ENCODE measurements around the gene SLC26A8. TPM values are rescaled to one million over a fixed set of nuclear protein-coding genes. Genes with fewer than 3 reads are reported as not detected.

Gene SLC26A8
- polyA plus RNA-seq, 1 donor from 2014 or later, result not detected

- TF ChIP-seq SMC3 (conservative IDR thresholded peaks at IDR 0.05; ENCODE audit: poor library complexity) (no peak), MXI1 (conservative IDR thresholded peaks at IDR 0.05; ENCODE audit: poor library complexity, severe bottlenecking) (no peak), REST (IDR thresholded peaks at IDR 0.05; ENCODE audit: borderline replicate concordance) (no peak), TAF1 (IDR thresholded peaks at IDR 0.05; ENCODE audit: low read depth) (no peak), EP300 (conservative IDR thresholded peaks at IDR 0.05; ENCODE audit: poor library complexity, severe bottlenecking) (no peak), POLR2AphosphoS5 (IDR thresholded peaks at IDR 0.05) (no peak), CTCF (IDR thresholded peaks at IDR 0.05; ENCODE audit: poor library complexity, severe bottlenecking) (no peak), RAD21 (conservative IDR thresholded peaks at IDR 0.05) (no peak), EZH2 (IDR thresholded peaks at IDR 0.05; ENCODE audit: borderline replicate concordance, insufficient read depth, low read length, poor library complexity, severe bottlenecking) (no peak)
- Histone ChIP-seq H3K27ac (ENCODE audit: low read length) (no peak overlapping the region), H3F3A (ENCODE audit: insufficient read depth, low read length, poor library complexity, severe bottlenecking) (no peaks in the 10 kb centered on the region), H3K4me2 (ENCODE audit: low read length) (no peak overlapping the region), H3K4me3 (ENCODE audit: low read length) (no peak overlapping the region), H3K9me3 (ENCODE audit: low read length) (no peaks in the 10 kb centered on the region), H4K20me1 (ENCODE audit: insufficient read depth) (no peaks in the 10 kb centered on the region), H3K9me2 (ENCODE audit: insufficient read depth, low read length) (no peaks in the 10 kb centered on the region), H3K9ac (ENCODE audit: low read length) (no peak overlapping the region), H3K27me3 (ENCODE audit: insufficient read depth, low read depth, low read length) (no peaks in the 10 kb centered on the region), H3K36me3 (ENCODE audit: insufficient read depth, low read length) (no peaks in the 10 kb centered on the region), H2AFZ (ENCODE audit: low read depth, low read length) (no peak overlapping the region), H3K79me2 (replicated peaks; ENCODE audit: insufficient read depth, low read length) (no peaks in the 10 kb centered on the region)
Measured at GRCh38 chr6:36015666-36016065, 8.8 kb downstream of the SLC26A8 start.

GRCh38 chr6:36000451-36000850 is 24.0 kb downstream of the SLC26A8 start:
- H3K27me3 ChIP-seq (ENCODE audit: insufficient read depth, low read depth, low read length), result no peaks in the 10 kb centered on the region
- no peak overlapping the region for H3K27ac ChIP-seq (ENCODE audit: low read length)
- H2AFZ ChIP-seq (ENCODE audit: low read depth, low read length), result no peak overlapping the region
- no peaks in the 10 kb centered on the region for H3K36me3 ChIP-seq (ENCODE audit: insufficient read depth, low read length)
- no peaks in the 10 kb centered on the region for H3F3A ChIP-seq (ENCODE audit: insufficient read depth, low read length, poor library complexity, severe bottlenecking)
- no peaks in the 10 kb centered on the region for H4K20me1 ChIP-seq (ENCODE audit: insufficient read depth)
- H3K4me2 ChIP-seq (ENCODE audit: low read length), result no peak overlapping the region
- H3K9ac ChIP-seq (ENCODE audit: low read length), result no peak overlapping the region
- no peak for TF ChIP-seq EZH2 (IDR thresholded peaks at IDR 0.05; ENCODE audit: borderline replicate concordance, insufficient read depth, low read length, poor library complexity, severe bottlenecking)
- no peak for TF ChIP-seq SMC3 (conservative IDR thresholded peaks at IDR 0.05; ENCODE audit: poor library complexity)
- no peak for TF ChIP-seq CTCF (IDR thresholded peaks at IDR 0.05; ENCODE audit: poor library complexity, severe bottlenecking)
- no peak for TF ChIP-seq POLR2AphosphoS5 (IDR thresholded peaks at IDR 0.05)
- TF ChIP-seq REST (IDR thresholded peaks at IDR 0.05; ENCODE audit: borderline replicate concordance), result no peak
- no peak for TF ChIP-seq MXI1 (conservative IDR thresholded peaks at IDR 0.05; ENCODE audit: poor library complexity, severe bottlenecking)
- TF ChIP-seq RAD21 (conservative IDR thresholded peaks at IDR 0.05), result no peak
- no peak for TF ChIP-seq EP300 (conservative IDR thresholded peaks at IDR 0.05; ENCODE audit: poor library complexity, severe bottlenecking)
- no peak for TF ChIP-seq TAF1 (IDR thresholded peaks at IDR 0.05; ENCODE audit: low read depth)
- H3K4me3 ChIP-seq (ENCODE audit: low read length), result no peak overlapping the region
- H3K9me3 ChIP-seq (ENCODE audit: low read length), result no peaks in the 10 kb centered on the region
- no peaks in the 10 kb centered on the region for H3K79me2 ChIP-seq (replicated peaks; ENCODE audit: insufficient read depth, low read length)
- H3K9me2 ChIP-seq (ENCODE audit: insufficient read depth, low read length), result no peaks in the 10 kb centered on the region
